Esophagus muscularis mucosa (tissue), 4 donors: ENCODE data around the gene HLX. TPM values are rescaled to one million over a fixed set of nuclear protein-coding genes. Genes with fewer than 3 reads are reported as not detected.

ENCODE experiments used
- DNase-seq: peaks from one replicate; pipeline ENCODE4 v3.0.0-alpha.2; 2017; ENCODE audit errors: extremely low spot score
- H3K27ac ChIP-seq, 4 donors: fragments of 200-600 bp; sonication (generic); replicated peaks in 1 of 4; 1 replicate in 3 of 4; 2 replicates in 1 of 4; pipeline ENCODE4 v1.5.1; 2016 to 2019; ENCODE audit warnings: mild to moderate bottlenecking in 1 of 4
- H3K27me3 ChIP-seq, 4 donors: fragments of 200-600 bp; sonication (generic); one replicate each; pipeline versions ENCODE4 v1.5.1 to v1.6.0; 2016 to 2019
- H3K36me3 ChIP-seq, 4 donors: fragments of 200-600 bp; sonication (generic); one replicate each; pipeline ENCODE4 v1.5.1; 2016 to 2019
- H3K4me1 ChIP-seq, 4 donors: fragments of 200-600 bp; sonication (generic); one replicate each; pipeline ENCODE4 v1.5.1; 2016 to 2019
- H3K4me3 ChIP-seq, 4 donors: fragments of 200-600 bp; sonication (generic); 1 replicate in 2 of 4; 2 replicates in 2 of 4; pipeline ENCODE4 v1.5.1; 2016 to 2019; ENCODE audit warnings: mild to moderate bottlenecking in 4 of 4, moderate library complexity in 1 of 4
- H3K9me3 ChIP-seq, 4 donors: fragments of 200-600 bp; sonication (generic); 1 replicate in 3 of 4; 2 replicates in 1 of 4; pipeline ENCODE4 v1.5.1; 2016 to 2019
- EP300 ChIP-seq: sonication (generic); formaldehyde crosslinking; IDR thresholded peaks from one replicate; pipeline ENCODE4 v1.6.1; 2017; ENCODE audit warnings: antibody characterized with exemption
- POLR2A ChIP-seq: fragments of 450-650 bp; IDR thresholded peaks from one replicate; pipeline ENCODE4 v1.6.1; 2017; ENCODE audit warnings: antibody characterized with exemption, moderate library complexity, mild to moderate bottlenecking, low read depth
- POLR2AphosphoS5 ChIP-seq, 2 donors: sonication (generic); formaldehyde crosslinking; IDR thresholded peaks; one replicate each; pipeline ENCODE4 v1.6.1; 2017; ENCODE audit warnings: antibody characterized with exemption in 2 of 2
- WGBS: methylation state at CpG from one replicate; pipeline ENCODE4 v1.1.5; 2018; 5-methylcytosine and 5-hydroxymethylcytosine counted together
- intact Hi-C: fragments of 100-400 bp; cut with DNase I; formaldehyde crosslinking; loops from one replicate; pipeline ENCODE4 v1.15.1; 2023
- total RNA-seq, 4 donors: library from RNA; depleted of rRNA; stranded (reverse); fragments of >200 nt; gene quantifications; one replicate each; pipeline versions ENCODE4 v1.1.0 to v1.2.1, GENCODE V29; 2016
- TF ChIP-seq, protein P1 (sequence below), 3 experiments: fragments of 200-600 bp in 2 of 3; fragments of 450-650 bp in 1 of 3; sonication (generic) in 2 of 3; IDR thresholded peaks; one replicate each; pipeline ENCODE4 v1.5.1; 2017 to 2019; ENCODE audit warnings: antibody characterized with exemption in 3 of 3, mild to moderate bottlenecking in 2 of 3, moderate library complexity in 1 of 3

HLX gene
- total RNA-seq, 4 donors from 2014 or later = 8.7 to 27.3 (median 16.1) TPM

DNA sequence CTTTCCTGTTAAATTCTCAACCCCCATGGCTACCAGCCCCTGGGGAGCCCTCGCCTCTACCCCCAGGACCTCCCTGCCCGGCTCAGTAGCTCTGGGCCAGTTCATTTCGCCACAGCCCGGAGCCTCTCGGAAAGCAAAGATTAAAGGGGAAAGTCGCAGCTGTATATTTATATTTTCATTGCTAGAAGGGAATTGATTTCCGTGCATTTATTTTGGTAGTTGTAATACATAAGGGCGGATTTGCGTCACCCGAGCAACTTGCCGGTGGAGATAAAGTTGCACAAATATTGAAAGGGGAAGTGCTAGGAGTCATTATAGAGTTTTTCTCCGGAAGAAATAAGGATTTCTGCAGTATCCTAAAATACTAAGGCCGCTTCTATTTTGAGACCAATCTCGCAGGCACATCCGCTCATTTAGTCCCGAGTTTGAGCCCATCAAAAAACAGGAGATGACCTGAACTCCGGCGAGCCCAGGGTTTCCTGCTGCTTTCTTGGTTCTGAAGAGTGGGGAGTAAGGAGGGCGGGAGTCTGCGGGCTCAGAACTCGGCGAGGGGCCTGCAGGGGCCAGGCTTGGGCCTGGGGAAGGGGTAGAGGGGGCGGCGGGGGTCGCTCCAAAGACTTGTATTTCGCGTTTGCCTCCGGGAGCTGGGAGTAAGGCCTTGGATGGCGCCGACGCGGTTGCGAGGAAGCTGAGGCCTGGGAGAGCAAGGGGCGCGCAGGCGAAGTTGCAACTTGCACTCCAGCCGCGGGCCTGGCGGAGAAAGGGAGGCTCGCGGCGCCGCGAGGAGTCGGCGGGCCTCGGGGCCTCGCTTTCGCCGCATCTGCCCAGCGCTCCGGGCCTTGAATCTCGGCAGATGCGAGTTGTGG lies 2.5 kb upstream of the HLX start:
- H3K4me1 ChIP-seq = peaks cover 29 to 61% (median 53%) of the 10 kb centered on the region in 4 donors

DNA sequence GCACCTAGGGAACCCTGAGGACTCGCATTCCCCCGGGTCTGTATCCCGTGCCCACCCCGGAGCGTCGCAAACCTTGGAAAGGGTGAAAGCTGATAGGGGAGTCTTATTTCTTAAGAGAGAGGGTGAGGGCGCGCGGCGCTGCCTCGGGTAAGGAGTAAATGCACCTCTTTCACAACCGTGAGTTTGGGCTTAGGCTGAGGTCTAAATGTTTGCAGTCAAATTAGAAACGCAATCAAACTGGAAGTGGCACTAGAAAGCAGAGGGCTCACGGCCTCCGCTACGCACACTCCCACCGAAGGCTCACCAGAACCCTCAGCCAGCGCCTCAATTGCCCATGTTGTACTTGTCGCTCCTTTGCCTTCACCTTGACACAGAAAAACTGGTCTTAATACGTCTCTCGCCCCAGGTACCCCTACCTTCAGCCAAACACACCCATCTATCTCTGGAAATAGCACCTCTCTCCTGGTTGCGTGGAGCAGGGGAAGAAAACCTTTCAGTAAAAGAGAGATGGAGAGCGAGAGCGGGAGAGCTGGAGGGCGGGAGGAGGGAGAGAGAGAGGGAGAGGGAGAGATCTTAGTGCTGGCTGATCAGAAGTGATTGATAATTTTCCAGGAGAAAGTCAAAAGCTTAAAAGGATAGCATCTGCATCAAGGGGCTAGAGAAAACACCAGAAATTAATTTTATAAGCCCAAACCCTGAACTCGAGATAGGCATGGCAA lies 1.7 kb upstream of the HLX start:
- intact Hi-C loops = loop anchor here (2.0 kb wide), 1 partner anchor 67 kb away; no protein-coding TSS in a partner anchor
- H3K36me3 ChIP-seq = peaks cover 0 to 9% (median 7%) of the 10 kb centered on the region in 4 donors
- no peaks in the 10 kb centered on the region for H3K27me3 ChIP-seq
- peaks cover 35 to 69% (median 61%) of the 10 kb centered on the region in 4 donors for H3K4me1 ChIP-seq
- TF ChIP-seq EP300 (no peak), POLR2AphosphoS5 (IDR thresholded peaks at IDR 0.05) (no peak), POLR2A (no peak)
- TF ChIP-seq, protein P1, sequence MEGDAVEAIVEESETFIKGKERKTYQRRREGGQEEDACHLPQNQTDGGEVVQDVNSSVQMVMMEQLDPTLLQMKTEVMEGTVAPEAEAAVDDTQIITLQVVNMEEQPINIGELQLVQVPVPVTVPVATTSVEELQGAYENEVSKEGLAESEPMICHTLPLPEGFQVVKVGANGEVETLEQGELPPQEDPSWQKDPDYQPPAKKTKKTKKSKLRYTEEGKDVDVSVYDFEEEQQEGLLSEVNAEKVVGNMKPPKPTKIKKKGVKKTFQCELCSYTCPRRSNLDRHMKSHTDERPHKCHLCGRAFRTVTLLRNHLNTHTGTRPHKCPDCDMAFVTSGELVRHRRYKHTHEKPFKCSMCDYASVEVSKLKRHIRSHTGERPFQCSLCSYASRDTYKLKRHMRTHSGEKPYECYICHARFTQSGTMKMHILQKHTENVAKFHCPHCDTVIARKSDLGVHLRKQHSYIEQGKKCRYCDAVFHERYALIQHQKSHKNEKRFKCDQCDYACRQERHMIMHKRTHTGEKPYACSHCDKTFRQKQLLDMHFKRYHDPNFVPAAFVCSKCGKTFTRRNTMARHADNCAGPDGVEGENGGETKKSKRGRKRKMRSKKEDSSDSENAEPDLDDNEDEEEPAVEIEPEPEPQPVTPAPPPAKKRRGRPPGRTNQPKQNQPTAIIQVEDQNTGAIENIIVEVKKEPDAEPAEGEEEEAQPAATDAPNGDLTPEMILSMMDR (IDR thresholded peaks at IDR 0.05) = no peak
- no peak for DNase-seq
- H3K27ac ChIP-seq = peak overlapping the region; percentile 69 to 99 (median 93)
- no peaks in the 10 kb centered on the region for H3K9me3 ChIP-seq
- peak overlapping the region; percentile 40 to 94 (median 62) for H3K4me3 ChIP-seq
- 86% methylated on average over 25 of the region's 26 CpGs for WGBS

More for the DNA sequence above, 2.5 kb upstream of the HLX start:
- TF ChIP-seq EP300 = no peak
- peak in 1 of 2 donors; percentile 44 for TF ChIP-seq POLR2AphosphoS5 (IDR thresholded peaks at IDR 0.05)
- H3K27me3 ChIP-seq = no peaks in the 10 kb centered on the region
- DNase-seq = no peak
- WGBS = 67% methylated on average over 36 of the region's 54 CpGs
- peak overlapping the region; percentile 69 to 99 (median 93) for H3K27ac ChIP-seq
- H3K36me3 ChIP-seq = peaks cover 0 to 1% (median under 1%) of the 10 kb centered on the region in 4 donors
- peak overlapping the region; percentile 40 to 73 (median 46) for H3K4me3 ChIP-seq
- H3K9me3 ChIP-seq = no peaks in the 10 kb centered on the region
- intact Hi-C loops = no loop called here

DNA sequence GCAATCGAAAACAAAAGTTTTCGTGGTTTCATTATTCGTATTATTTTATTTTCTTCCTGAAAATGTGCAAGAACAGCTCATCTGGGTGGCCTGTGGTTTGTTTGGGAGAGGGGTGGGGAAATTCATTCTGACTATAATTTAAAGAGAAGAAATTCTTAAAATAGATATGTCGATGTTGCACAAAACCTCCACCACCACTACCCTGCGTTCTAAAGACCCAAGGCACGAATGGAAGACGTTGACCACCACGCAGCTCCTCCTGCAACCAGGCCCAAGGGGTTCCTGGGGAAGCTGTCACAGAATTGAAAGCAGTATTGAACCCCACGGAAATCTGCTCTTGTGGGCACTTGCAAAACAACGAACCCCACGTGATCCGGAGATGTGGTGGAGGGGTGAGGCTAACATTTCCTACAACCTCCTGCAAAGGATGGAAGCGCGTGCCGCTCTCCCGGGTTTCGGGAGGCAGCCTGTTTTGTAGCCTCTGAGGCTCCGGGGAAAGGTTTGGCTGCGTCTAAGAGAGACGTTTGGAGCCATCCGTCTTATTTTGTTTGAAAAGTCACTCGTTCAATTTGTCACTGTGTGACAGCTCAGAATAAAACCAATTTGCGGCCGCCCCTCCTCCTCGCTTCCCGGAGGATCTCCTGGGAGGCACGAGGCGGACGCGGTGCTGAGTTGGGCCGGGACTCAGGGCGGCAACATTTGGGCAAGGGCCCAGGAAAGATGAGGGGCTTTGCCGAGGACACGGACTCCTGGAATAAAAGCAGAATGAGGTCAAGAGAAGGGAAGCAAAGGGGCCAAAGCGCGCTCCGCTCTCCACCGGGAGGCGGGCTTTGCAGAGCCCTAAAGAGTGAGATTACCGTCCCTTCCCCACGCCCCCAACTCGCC lies 810 bp upstream of the HLX start:
- intact Hi-C loops = loop anchor here (2.0 kb wide), 1 partner anchor 68 kb away; no protein-coding TSS in a partner anchor
- Histone ChIP-seq H3K27me3 (no peaks in the 10 kb centered on the region), H3K9me3 (no peaks in the 10 kb centered on the region), H3K4me3 (peak overlapping the region; percentile 73 to 99 (median 91)), H3K4me1 (peaks cover 44 to 71% (median 62%) of the 10 kb centered on the region in 4 donors), H3K27ac (peak overlapping the region; percentile 90 to 99 (median 96)), H3K36me3 (peaks cover 0 to 18% (median 14%) of the 10 kb centered on the region in 4 donors)
- TF ChIP-seq, protein P1 (IDR thresholded peaks at IDR 0.05) = peak in 1 of 3 experiments; percentile 2
- TF ChIP-seq POLR2A (no peak), EP300 (no peak), POLR2AphosphoS5 (IDR thresholded peaks at IDR 0.05) (no peak)
- DNase-seq = no peak
- WGBS = 41% methylated on average over 24 of the region's 42 CpGs

DNA sequence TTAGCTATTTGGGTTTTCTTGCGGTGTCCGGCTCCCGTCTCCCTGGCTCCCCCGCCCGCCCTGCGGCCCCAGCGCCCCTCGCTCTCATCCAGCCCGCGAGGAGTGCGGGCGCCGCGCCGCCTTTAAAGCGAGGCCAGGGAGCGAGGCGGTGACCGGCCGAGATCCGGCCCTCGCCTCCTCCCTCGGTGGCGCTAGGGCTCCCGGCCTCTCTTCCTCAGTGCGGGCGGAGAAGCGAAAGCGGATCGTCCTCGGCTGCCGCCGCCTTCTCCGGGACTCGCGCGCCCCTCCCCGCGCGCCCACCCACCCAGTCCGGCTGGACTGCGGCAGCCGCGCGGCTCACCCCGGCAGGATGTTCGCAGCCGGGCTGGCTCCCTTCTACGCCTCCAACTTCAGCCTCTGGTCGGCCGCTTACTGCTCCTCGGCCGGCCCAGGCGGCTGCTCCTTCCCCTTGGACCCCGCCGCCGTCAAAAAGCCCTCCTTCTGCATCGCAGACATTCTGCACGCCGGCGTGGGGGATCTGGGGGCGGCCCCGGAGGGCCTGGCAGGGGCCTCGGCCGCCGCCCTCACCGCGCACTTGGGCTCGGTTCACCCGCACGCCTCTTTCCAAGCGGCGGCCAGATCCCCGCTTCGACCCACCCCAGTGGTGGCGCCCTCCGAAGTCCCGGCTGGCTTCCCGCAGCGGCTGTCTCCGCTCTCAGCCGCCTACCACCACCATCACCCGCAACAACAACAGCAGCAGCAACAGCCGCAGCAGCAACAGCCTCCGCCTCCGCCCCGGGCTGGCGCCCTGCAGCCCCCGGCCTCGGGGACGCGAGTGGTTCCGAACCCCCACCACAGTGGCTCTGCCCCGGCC lies 492 bp downstream of the HLX start:
- H3K9me3 ChIP-seq = no peaks in the 10 kb centered on the region
- peak overlapping the region; percentile 73 to 99 (median 91) for H3K4me3 ChIP-seq
- DNase-seq = peak; percentile 92
- H3K36me3 ChIP-seq = peaks cover 9 to 31% (median 27%) of the 10 kb centered on the region in 4 donors
- intact Hi-C loops = loop anchor here (2.0 kb wide), 1 partner anchor 69 kb away; no protein-coding TSS in a partner anchor
- H3K27me3 ChIP-seq = no peaks in the 10 kb centered on the region
- H3K4me1 ChIP-seq = peaks cover 45 to 58% (median 50%) of the 10 kb centered on the region in 4 donors
- TF ChIP-seq, protein P1 (IDR thresholded peaks at IDR 0.05) = no peak
- TF ChIP-seq POLR2A = no peak
- H3K27ac ChIP-seq = peak overlapping the region; percentile 90 to 99 (median 96)
- under 1% methylated on average over 29 of the region's 94 CpGs for WGBS
